NCI-H446 treated with DMSO at 0.1 percent for 48 hours (cell line): Measurements from ENCODE around the gene LYSET.
"Not testable (repeated sequence)": the region's sequence is repeated elsewhere in the genome, so short reads cannot be mapped to it uniquely, and the experiment has no call there.

ENCODE experiments used
- DNase-seq: peaks from one replicate; lab custom pipeline; 2025; lab: John Stamatoyannopoulos, UW

LYSET gene

DNA sequence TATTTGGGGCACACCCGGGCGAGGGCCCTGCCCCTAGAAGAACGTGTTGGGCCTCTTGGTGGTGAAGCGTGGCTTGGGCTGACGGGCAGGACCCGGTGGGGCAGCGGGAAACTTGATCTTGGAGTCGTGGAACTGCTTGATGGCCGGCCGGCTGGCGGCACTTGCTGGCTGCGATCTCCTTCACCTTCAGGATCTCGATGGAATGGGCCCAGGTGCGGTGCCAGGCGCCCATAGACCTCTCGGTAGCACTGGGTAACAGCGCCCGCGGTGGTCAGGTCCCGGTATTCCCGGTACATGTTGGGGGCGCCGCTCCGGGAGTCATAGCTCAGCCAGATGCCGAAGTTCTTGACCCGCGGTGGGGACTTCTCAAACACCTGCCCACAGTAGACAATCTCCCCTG lies 38.4 kb downstream of the LYSET start:
- DNase-seq, result no peak

DNA sequence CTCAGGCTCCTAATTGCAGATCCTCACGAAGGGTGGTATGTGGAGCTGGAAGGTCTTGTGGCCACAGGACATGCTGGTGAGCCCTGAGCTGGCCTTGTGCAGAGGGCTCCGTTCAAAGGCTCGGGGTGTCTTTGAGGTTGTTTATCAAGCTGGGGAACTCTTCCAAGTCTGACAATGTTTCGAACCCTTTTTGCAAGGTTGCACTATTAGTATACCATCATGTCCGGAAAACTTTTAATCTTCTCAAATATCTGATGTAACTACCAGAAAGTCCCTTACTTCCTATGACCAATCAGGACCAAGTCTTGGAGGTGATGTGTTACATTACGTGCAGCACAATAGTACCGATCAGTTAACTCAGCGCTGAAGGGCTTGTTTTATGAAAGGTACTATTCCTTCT lies 43.4 kb downstream of the LYSET start:
- no peak for DNase-seq

DNA sequence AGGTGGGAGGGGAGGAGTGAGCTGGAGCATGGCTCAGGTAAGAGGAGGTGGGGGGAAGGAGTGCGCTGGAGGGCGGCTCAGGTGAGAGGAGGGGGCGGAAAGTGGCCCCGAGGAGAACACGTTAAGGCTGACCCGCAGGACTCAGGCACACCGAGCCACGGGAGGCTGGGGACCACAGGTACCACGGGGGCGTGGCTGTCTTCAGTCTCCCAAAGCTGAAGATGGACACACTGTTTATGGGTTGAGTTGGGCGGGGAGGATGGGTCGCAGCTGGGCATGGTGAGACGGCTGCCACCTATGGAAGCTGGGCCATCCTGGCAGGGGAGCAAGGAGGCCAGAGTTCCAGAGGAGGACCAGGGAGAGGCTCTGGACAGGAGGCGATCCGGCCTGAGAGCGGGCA lies 45.4 kb downstream of the LYSET start:
- DNase-seq, result no peak

DNA sequence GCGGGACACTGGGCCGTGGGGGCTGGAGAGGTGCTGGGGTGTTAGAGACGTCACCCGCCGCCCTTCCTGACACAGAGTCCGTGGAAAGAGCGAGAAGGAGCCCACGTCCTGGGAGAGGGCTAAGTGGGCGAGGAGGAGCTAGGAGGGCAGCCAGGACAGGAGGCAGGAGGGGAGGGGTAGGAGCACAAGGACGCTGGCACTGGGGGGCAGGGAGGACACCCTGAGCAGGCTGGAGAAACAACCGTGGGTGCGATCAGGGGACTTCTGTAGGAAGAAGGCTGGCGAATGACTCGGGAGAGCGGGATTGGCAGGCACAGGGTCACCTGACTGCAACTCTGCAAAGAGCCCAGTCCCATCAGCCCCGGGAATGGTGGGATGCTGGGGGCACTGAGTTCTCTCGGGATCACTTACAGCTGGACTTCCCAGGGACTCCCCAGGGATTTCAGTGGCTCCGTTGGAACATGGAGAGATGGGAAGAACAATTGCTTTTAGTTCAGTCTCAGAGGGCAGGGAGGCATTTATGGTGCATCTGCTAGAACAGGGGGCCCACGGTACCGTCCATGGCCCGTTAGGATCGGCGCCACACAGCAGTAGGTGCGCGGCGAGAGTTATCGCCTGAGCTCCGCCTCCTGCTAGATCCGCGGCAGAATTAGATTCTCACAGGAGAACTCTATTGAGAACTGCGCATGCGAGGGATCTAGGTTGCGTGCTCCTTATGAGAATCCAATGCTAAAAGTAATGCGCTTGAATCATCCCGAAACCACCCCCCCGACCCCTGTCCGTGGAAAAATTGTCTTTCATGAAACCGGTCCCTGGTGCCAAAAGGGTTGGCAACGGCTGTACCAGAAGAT lies 46.2 kb downstream of the LYSET start:
- peak; percentile 51 for DNase-seq

DNA sequence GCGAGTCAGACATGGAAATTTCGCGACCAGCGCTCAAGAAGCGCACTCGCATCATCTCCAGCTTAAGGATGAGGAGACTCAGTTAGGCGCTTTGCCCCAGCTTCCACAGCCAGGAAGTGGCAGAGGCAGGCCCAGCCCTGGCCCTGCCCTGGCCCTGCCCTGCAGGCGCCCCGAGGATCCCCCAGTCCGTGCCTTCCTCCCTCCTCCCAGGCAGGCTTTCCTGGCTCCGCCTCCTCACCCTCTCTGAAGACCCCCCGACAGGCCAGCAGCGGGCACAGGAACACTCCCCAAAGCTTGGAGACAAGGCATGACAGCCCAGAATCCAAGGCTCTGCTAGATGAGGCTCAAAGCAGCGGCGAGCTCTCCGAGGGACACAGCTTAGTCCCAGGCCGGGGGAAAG lies 47.0 kb downstream of the LYSET start:
- no peak for DNase-seq

DNA sequence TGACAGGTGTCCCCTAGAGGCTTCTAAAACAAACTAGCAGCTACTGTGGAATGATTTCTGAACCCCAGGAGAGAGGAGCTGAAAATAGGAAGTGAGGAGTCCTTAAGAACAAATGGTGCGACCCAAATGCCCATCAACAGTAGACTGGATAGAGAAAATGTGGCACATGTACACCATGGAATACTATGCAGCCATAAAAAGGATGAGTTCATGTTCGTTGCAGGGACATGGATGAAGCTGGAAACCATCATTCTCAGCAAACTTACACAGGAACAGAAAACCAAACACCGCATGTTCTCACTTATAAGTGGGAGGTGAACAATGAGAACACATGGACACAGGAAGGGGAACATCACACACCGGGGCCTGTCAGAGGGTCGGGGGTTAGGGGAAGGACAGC lies 48.0 kb downstream of the LYSET start:
- DNase-seq, result not testable (repeated sequence)

DNA sequence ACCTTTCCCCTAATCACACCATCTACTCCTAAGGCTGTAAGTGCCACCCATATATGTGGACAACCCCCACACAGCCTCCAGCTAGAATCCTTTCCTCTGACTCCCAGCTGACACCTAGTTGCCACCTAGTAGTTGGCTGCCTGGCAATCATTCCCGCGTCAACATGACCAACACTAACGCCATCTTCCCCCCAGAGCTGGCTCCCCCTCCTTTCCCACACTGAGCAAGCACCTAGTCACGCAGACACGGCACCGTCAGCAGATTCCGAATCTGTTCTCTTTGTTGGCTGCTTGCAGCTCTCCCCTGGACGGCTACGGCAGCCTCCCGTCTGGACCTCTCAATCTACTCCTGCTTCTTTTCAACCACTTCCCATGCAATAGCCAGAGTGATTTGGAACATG lies 49.7 kb downstream of the LYSET start:
- no peak for DNase-seq
